DMS53 treated with DMSO at 0.1 percent for 48 hours (cell line): ENCODE results near the gene UNC5B.

Experiments used
- DNase-seq: peaks from one replicate; lab custom pipeline; 2025; ENCODE audit not compliant: unreplicated experiment; lab: John Stamatoyannopoulos, UW

UNC5B gene

DNA sequence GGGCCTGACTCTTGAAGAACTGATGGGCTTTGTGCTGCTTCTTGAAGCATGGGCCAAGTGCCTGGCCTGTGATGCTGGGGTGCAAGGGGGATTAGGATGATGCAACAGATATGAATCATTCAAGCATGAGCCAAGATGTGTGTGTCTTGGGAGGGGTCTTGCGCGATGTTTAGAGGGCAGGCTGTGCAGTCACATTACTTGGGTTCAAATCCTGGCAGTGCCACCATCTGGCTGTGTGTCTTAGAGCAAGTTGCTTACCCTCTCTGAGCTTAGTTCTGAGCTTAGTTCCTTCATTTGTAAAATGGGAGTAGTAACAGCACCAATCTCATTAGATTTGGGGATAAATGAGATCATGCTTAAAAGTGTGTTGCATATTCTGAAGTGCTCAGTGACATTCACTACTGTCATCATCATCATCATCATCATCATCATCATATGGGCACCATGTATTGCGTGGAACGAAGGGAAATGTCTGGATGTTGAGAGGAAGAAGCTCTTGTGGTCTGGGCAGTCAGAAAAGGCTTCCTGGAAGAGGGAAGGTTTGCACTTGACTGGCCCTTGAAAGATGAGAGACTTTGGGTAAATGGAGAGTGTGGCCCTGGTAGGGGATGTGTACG is 9.3 kb downstream of the UNC5B start:
- DNase-seq = no peak

DNA sequence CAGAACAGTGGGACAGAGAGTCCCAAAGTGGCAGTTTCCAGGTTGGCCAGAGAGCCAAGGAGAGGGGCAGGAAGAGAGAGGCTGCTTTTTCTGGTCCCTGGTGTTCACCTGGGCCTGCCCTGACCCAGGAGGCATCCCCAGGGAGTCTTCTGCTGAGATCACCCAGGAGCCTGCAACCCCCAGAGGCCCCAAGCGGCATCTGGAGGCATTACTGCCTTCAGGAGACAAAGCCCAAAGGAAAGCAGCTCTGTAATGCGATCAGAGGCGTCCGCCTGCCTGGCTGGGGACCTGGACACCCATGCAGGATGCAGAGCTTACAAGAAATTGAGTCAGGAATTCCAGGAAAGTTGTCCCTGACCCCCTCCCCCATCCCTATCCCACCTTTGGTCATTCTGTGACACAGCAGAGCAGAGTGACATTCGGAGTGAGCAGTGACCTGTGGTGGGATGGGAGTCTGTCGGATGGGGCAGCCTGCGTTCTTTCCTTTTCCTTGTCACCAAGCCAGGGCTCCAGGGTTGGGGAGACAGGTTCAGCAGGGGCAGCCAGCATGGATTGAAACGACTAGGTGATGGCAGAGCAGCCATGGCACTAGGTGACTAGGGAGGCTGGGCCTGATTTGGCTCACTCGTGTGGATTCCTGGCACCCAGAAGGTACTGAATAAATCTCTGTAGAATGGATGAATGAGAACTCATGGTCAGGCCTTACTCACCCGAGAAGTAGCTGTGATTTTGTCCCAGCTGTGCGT is 10.4 kb downstream of the UNC5B start:
- DNase-seq = no peak

DNA sequence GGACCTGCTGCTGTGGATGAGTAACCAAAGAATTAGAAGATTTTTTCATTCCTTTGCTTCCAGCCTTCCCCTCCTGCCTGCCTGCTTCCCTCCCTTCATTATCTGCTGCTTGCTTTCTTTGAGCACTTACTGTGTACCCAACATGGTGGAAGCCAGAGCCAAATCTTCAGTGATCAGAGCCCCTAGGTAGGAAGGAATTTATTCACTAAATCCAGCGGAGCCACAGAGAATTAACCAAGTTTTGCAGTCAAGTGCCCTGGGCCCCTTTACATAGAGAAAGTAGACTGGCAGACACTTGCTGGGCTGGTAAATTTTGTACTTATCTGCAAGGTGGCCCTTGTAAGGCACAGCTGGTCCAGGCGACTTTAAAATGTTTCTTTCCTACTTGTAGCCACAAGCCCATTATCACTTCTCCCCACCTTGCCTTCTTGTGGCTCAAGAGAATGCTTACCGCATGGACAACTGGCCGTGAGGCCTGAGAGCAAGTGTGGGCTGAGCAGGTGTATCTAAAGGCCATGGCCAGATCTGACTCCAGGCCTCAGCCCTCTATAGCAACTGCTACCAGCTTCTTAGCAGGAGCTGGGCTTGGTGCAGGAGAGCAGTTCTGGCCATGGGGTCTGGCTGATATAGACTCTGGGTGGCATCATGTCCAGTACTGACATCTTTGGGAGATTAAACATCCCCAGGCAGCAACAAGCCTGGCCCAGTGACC is 11.1 kb downstream of the UNC5B start:
- no peak for DNase-seq

DNA sequence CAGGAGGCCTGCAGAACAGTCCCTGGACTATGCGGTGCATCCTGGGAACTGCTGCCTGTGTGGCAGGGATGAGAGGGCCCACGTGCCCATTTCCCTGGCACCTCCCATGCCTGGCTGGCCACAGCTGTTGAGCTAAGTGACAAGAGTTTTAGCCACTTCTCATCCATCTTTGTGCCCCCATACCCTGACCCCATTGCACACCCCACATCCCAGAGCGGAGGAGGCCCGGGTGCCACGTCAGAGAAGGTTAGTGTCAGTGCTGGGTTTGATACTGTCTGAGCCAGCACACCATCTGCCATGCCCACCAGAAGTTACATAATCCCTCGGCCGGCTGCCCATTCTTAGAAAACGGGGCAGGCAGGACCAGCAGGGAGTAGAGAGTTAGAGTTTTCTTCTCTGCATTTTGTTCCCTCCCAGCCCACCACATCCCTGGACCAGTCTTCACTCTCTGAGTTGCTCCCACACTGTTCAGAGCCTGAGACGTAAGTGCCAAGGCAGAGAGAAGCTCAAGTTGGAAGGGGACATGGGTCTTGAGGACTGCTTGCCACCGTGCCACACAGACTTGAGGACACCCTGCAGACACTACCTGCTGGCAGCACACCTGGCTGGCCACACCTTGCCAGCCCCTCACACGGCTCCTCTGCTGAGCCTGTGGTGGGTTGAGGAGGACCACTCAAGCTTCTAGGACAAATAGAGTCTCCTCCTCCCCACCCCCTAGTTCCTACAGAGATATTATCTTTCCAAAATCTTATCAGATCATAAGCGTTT is 13.1 kb downstream of the UNC5B start:
- no peak for DNase-seq

DNA sequence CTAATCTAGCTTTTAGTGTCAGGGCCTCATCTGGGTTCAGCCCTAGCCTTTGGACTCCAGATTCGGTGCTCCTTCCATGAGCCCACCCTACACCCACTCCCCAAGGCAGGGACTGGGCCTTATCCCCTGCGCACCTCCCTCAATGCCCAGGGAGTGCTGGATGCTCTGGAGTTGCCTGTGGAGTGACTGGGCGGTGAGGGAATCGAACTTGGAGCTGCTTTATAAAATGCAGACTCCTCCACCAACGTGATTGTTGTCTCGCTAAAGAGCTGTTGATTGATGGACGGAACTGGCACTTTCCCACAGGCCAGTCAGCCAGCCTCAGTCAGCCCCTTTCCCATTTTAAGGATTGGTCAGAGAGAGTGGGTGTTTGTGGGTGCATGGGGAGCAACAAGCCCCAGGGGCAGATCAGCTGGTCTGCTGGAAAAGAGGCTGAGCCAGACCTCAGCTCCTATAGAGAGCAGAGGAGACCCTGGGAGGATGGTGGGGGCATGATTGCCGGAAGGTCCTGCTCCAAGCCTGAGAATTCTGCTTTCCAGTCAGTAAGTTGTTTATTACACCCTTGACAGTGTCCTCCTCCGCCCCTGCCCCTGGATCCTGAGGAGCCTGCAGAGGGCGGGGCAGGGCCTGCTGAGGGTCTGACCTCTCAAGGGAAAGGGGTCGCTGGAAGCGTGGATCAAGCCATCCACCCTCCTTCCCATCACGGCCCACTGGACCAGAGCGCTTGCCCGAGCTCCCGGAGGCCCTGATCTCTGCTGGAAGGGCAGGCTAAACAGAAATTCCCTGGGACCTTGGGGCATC is 16.7 kb downstream of the UNC5B start:
- no peak for DNase-seq

DNA sequence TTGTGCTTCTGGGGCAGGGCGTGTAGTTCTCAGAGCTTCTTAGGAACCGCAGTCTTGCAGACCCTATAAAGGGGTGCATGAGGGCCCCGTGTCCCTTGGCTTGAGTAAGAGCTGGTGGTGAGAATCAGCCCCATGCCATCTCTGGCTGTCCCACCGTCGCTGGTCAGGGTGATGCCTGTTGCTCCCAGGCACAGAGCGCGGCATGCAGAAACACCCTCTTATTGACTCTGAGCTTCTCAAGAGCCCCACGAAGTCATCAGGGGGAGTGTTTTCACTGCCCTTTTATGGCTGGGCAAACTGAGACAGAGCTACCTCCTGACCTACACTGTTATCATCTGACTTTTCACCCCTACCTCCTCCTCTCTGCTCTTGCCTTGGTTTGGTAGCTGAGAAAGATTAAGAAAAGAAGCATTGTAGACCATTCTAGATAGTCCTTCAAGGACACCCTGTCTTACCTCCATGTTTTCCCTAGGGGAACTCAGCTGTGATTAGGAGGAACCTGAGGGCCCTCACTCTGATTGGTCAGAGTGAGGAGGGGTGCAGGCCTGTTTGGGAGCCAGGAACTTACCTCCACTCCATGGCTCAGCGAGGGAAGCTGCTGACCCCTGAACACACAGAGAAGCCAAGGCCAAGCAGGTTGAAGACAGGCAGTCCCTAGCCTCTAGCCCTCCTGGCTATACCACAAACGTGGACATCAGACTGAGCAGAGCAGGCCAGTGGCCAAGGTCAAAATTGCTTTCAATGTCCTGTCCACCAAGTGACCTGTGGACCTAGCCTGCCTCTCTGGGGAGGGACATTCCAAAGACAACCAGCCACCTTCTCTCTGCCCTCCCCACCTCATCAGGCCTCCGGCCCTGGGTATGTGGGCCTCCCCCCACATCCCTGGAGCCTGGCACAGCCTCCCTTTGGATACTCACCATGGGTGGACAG is 17.6 kb downstream of the UNC5B start:
- no peak for DNase-seq

DNA sequence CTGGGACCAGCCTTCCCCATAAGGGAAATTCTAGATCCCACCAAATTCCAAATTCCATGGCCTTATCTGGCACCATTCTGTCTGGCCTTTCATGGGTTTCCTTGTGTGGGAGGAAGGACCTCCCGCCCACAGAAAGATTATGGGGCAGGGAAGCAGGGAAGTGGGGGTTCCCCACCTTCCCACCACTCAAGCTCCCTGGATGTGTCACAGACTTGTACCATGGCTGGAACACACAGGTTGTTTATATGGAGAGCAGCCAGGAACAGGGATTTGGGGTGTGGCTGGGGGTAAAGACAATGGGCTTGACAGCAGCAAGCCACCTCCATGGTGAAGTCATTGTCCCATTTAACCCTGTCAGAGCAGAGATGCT is 18.3 kb downstream of the UNC5B start:
- DNase-seq = no peak

DNA sequence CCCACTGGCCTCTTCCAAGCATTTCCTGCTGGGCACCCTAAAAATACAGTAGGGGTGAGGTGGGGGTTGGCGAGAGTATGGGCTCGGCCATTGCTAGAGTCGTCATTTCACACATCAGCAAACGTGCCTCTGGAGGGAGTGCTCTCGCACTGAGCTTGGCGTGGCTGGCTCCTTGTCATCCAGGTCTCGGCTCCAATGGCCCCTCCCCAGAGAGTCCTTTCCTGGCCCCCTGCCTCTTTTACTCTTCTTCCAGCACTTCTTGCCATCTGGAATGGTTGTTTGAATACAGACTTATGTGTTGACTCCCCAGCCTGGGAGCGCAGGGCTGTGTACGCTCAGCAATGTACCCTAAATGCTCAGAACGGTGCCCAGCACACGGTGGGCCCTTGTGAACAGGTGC is 18.8 kb downstream of the UNC5B start:
- no peak for DNase-seq

DNA sequence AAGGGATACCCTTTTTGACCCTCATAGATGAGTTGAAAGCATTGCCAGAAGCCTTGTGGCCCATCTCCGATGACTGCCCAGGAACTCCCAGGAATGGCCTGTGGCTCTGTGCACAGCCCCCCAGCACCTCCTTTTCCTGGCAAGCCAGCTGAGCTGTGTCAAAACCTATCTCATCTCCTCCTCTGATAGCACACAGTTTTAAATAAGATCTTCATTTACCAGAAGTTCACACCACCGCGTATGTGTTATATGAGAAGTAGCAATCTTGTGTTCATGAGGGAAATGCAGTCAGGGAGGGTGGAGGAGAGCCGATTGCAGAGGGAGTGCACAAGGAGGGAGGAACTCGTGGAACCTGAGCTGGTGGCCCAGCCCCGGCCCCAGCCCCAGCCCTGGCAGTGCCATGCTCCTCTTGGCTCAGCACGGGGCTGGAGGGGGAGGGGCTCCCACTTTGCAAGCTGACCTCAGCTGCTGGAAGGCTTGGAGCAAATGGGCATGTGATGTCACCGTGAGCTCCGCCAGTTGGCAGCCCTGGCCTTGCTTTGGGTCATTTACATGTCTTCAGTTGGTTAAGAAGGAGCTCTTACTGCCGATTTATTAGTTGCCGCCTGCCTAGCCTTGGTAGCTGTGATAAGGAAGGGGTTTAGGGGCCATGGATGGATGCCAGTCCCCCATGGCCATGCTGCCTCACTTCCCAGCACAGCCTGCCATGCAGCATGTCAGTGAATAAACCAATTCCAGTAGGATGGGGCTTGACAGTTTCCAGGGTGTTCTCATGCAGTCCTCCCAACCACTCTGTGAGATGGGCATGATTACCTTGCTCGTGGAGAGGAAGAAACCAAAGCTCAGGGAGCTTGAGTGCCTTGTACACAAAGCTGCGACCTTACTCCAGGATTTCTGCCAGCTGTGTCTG is 20.0 kb downstream of the UNC5B start:
- DNase-seq = no peak

DNA sequence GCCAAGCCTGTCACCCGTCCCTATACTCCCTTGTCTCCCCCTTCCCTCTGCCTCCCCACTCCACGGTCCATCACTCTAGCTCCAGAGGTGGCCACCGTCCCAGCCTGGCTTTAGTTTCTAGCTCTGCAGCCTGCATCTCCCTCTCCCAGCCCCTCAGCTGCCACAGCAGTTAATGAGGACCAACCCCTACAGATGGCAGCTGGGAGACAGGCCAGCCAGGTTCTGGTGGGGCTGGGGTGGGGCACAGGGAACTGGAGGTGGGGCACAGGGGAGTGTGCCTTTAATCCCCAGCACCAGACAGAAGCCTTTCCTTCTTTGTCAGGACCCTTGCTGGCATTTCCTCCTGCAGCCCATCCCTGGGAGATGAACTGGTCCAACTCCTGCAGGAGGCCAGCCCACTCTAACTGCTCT is 21.1 kb downstream of the UNC5B start:
- no peak for DNase-seq

DNA sequence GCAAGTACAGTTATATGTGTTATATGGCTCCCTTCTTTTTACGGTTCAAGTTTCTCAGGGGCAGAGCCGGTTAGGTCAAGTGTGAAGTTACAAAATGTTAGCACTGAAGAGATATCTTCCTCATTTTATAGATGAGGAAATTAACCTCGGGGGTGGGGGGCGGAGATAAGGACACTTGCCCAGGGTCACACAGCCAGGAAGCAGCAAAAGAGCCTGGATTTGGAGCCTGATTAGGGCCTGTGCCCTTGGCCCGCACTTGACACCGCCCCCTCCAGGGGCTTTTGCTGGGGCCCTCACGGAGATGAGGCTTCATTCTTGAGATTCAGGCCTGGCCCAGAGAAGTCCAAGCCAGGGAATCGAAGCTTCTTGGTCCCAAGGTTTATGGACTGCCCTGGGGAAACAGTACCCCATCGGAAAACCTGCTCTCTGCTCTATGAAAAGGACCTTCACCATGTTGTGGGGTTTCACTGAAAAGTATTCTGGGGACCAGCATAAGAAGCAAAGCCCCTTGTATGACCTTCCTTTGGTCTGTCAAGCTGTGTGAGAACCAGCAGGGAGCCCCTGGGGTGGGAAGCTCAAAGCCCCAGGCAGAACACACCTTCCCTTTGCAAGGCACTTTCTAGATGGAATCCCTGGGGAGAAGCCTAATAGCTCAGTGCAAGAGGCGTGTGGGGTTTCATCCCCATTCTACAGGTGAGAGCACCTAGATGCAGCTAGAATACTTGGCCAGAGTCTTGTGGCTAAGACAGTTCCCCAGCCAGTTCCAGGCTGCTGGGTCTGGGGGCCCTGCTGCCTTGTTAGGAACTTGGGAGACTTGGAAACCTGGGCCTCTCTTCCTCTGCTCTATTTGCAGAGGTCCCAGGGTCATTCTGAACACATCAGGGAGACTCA is 21.9 kb downstream of the UNC5B start:
- no peak for DNase-seq

DNA sequence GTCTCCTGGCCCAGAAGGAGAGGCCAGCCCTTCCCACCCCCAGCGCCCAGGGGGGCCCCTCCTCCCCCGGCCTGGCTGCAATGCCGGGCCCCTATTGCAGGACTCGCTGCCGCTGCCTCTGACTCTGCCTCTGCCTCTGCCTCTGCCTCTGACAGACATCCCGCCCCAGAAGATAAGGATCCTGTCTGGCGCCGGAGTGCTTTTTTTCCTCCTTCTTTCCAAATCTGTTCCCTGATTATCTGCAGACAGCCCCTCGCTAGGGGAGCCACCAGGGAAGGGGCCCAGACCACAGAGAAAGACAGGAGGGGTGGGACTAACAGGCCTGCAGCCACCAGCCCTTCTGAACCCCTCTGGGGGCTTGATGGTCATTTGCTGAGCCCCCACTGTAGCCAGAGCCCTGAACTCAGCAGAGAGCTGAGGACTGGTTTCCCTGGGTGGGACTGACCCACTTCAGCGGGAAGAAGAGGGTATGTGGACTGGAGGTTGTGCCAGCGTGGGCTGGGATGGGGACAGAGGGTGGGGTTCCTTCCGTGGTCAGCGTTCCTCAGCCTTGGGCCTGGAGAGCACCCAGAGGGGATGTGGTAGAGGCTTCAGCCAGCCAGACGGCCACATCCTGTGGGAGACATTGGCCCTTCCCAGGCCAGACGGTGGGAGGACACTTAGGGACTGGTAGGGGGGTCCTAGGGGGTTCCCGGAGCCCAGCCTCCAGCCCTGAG is 22.8 kb downstream of the UNC5B start:
- no peak for DNase-seq

DNA sequence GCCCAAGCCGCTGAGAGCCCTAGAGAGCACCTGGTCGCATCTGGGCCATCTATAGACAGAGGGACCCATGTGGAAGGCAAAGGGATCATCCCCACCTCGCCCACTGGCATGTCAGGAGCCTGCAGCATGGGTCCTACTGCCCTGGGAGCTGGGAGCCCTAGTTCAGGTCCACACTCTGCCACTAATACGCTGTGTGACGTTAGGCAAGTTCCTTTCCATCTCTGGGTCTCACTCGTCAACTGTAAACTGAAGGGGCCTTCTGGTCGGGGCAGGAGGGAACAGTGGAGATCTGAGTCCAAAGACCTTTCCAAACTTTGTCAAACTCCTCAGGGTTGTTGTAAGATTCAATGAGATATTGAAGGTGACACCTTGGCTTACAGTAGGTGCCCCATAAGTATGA is 23.4 kb downstream of the UNC5B start:
- DNase-seq = no peak

DNA sequence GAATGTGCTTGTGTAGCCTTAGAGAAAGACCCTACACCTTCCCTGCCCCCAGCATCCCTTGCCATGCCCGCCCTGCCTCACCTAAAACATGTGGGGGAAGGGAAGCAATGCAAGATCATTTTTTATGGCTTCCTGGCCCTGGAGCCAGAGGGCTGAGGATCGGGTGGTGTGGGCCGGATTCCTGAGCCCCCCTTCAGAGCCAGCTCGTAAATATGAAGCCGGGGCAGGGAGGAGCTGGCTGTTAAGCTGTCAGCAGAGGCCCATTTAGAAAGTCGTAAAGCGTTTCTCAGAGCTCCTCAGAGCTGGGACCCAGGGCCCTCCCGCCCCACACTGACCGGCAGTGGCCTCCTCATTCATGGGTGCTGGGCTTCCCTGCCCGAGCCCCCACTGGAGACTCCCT is 23.9 kb downstream of the UNC5B start:
- no peak for DNase-seq

DNA sequence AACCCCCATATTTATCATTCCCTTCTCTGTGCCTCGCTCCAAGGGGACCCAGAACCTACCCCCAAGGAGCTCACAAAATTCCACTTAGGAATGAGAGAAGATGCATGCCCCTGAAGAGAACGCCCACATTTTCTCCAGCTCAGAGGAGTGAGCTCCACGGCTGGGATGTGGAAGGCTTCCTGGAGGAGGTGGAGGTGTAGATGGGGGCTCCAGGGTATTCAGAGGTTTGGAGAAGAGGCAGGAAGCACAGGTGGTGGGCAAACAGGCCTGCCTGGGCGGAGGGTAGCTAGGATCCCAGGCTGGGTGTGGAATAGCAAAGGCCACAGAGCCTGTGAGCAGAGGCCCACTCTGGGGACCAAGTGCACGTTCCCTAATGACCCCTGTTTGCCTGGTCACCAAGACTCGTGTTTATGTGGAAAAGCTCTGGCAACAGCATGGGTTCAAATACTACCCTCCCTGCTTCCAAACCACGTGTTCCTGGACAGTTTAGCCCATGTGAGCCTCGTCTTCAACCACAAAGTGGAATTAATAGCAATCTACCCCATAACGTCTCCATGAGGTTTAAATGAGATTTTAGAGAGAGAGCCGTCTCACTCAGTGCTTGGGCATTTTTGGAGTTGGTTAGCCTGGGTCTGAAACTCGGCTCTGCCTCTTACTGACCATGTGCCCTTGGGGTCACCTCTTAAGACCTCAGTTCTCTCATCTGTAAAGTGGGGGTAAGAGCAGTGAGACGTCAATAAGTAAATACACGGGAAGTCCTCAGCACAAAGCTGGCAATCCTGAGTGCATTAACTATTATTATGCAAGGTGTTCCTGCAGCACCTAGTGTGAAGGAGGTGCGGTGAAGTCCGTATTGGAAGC is 24.7 kb downstream of the UNC5B start:
- DNase-seq = no peak
